ENCODE data around the gene SYT5. TPM values are rescaled to one million over a fixed set of nuclear protein-coding genes. Genes with fewer than 3 reads are reported as not detected.
A peak's percentile ranks its signal among the peaks of the same experiment; 100 is the strongest.

The SYT5 gene
- total and polyA plus RNA-seq, 9 of the 15 experiments (the other 6 are each of a cell fraction or from before 2014, with no cell fraction given), result 1.3 to 20.9 (median 8.8) TPM

GRCh38 chr19:55176076-55176475 is 4.0 kb downstream of the SYT5 start (continued):
- TF ChIP-seq MGA (IDR thresholded peaks at IDR 0.05) (peak; percentile 54), CREB3 (tag; conservative IDR thresholded peaks at IDR 0.05; ENCODE audit: low read depth) (no peak), KLF6 (CRISPR knock-in tag; IDR thresholded peaks at IDR 0.05; ENCODE audit: borderline replicate concordance) (no peak), NR0B1 (IDR thresholded peaks at IDR 0.05; ENCODE audit: partially characterized antibody) (no peak), U2AF1 (optimal IDR thresholded peaks at IDR 0.05; ENCODE audit: low read depth, low read length) (no peak), ZNF143 (CRISPR knock-in tag; IDR thresholded peaks at IDR 0.05) (no peak), MEIS2 (IDR thresholded peaks at IDR 0.05; ENCODE audit: partially characterized antibody) (peak; percentile 39), BRCA1 (IDR thresholded peaks at IDR 0.05) (no peak), BRCA1 (CRISPR knock-in tag; IDR thresholded peaks at IDR 0.05) (no peak), NFRKB (IDR thresholded peaks at IDR 0.05; ENCODE audit: low read depth) (no peak), HNRNPH1 (optimal IDR thresholded peaks at IDR 0.05; ENCODE audit: low read depth, low read length) (no peak), ZNF77 (CRISPR knock-in tag; IDR thresholded peaks at IDR 0.05) (no peak), ESRRA (IDR thresholded peaks at IDR 0.05; ENCODE audit: borderline replicate concordance, low read depth) (peak; percentile 18; the same call in 1 of the 2 replicates), BHLHE40 (IDR thresholded peaks at IDR 0.05; ENCODE audit: low read length) (no peak), TEAD1 (CRISPR knock-in tag; IDR thresholded peaks at IDR 0.05) (0 out of 4 replicates have a peak, but pooled peaks of 1 of the 2 experiments have one; percentile 30), CBFB (CRISPR knock-in tag; IDR thresholded peaks at IDR 0.05) (no peak), DNMT1 (IDR thresholded peaks at IDR 0.05) (no peak)
